Large intestine (tissue), 3 donors: ENCODE data around the gene GPHN. TPM values are rescaled to one million over a fixed set of nuclear protein-coding genes. Genes with fewer than 3 reads are reported as not detected.
"Not testable (repeated sequence)": the region's sequence is repeated elsewhere in the genome, so short reads cannot be mapped to it uniquely, and the experiment has no call there.

Experiments
- DNase-seq, 2 donors: peaks; one replicate each; pipeline versions ENCODE4 v3.0.0 to v3.0.0-alpha.2; 2013
- H3K27ac ChIP-seq: one replicate; pipeline ENCODE4 v1.5.1; 2013; ENCODE audit warnings: low read length
- H3K27me3 ChIP-seq: 2 replicates; pipeline ENCODE4 v1.6.1; 2013; ENCODE audit warnings: low read length; ENCODE audit not compliant: control insufficient read depth, insufficient read depth
- H3K36me3 ChIP-seq: 2 replicates; pipeline ENCODE4 v1.6.1; 2013; ENCODE audit warnings: low read length; ENCODE audit not compliant: control insufficient read depth, insufficient read depth
- H3K4me1 ChIP-seq: one replicate; pipeline ENCODE4 v1.6.1; 2013; ENCODE audit warnings: low read length; ENCODE audit not compliant: control insufficient read depth, insufficient read depth
- H3K4me3 ChIP-seq: one replicate; pipeline ENCODE4 v1.5.1; 2013; ENCODE audit warnings: low read length
- H3K9me3 ChIP-seq: one replicate; pipeline ENCODE4 v1.6.1; 2013; ENCODE audit warnings: mild to moderate bottlenecking, low read depth, low read length, moderate library complexity; ENCODE audit not compliant: control insufficient read depth
- WGBS: methylation state at CpG from one replicate; pipeline ENCODE4 v1.1.5; 2013; ENCODE audit warnings: low lambda C conversion rate; ENCODE audit not compliant: insufficient coverage; 5-methylcytosine and 5-hydroxymethylcytosine counted together
- polyA plus RNA-seq: library from polyadenylated mRNA; unstranded; fragments of 120-200 nt; gene quantifications from one replicate; pipeline ENCODE4 v1.2.1, GENCODE V29; 2013

The GPHN gene
- polyA plus RNA-seq, 1 donor = 26.1 TPM

- Histone ChIP-seq H3K27ac (no peak overlapping the region), H3K27me3 (no peaks in the 10 kb centered on the region), H3K9me3 (no peaks in the 10 kb centered on the region), H3K4me3 (no peak overlapping the region), H3K36me3 (no peaks in the 10 kb centered on the region), H3K4me1 (no peaks in the 10 kb centered on the region)
- DNase-seq = no peak
- 80% methylated on average over 1 of the region's 4 CpGs for WGBS
Measured at GRCh38 chr14:66501592-66501991, 6.4 kb upstream of the GPHN start.

GRCh38 chr14:66502836-66503235 lies 5.1 kb upstream of the GPHN start:
- H3K36me3 ChIP-seq, H3K27ac ChIP-seq, DNase-seq, H3K27me3 ChIP-seq, H3K9me3 ChIP-seq, H3K4me1 ChIP-seq, H3K4me3 ChIP-seq: not testable (repeated sequence)
- 92% methylated on average over 2 of the region's 5 CpGs for WGBS

- H3K27me3 ChIP-seq = no peaks in the 10 kb centered on the region
- 60% methylated on average over 1 of the region's 1 CpG for WGBS
- H3K4me3 ChIP-seq = no peak overlapping the region
- no peaks in the 10 kb centered on the region for H3K9me3 ChIP-seq
- DNase-seq = no peak
- H3K27ac ChIP-seq = no peak overlapping the region
- no peaks in the 10 kb centered on the region for H3K36me3 ChIP-seq
- no peaks in the 10 kb centered on the region for H3K4me1 ChIP-seq
Measured at GRCh38 chr14:66503532-66503931, 4.4 kb upstream of the GPHN start.

- Histone ChIP-seq H3K4me1 (no peaks in the 10 kb centered on the region), H3K27ac (peak overlapping the region; percentile 90), H3K4me3 (peak overlapping the region; percentile 87), H3K9me3 (no peaks in the 10 kb centered on the region), H3K36me3 (no peaks in the 10 kb centered on the region), H3K27me3 (no peaks in the 10 kb centered on the region)
- DNase-seq = peak in 1 of 2 donors; percentile 27
- WGBS = 19% methylated on average over 5 of the region's 23 CpGs
Measured at GRCh38 chr14:66507181-66507721, 696 bp upstream of the GPHN start.

- H3K4me1 ChIP-seq = no peaks in the 10 kb centered on the region
- H3K27me3 ChIP-seq = no peaks in the 10 kb centered on the region
- peak overlapping the region; percentile 90 for H3K27ac ChIP-seq
- DNase-seq = no peak
- H3K4me3 ChIP-seq = peak overlapping the region; percentile 87
- no CpG with 5 or more reads among the region's 19 CpGs for WGBS
- no peaks in the 10 kb centered on the region for H3K9me3 ChIP-seq
- no peaks in the 10 kb centered on the region for H3K36me3 ChIP-seq
Measured at GRCh38 chr14:66508547-66508845, 549 bp downstream of the GPHN start.

- Histone ChIP-seq H3K27me3 (no peaks in the 10 kb centered on the region), H3K36me3 (no peaks in the 10 kb centered on the region), H3K4me3 (peak overlapping the region; percentile 87), H3K27ac (peak overlapping the region; percentile 90), H3K9me3 (no peaks in the 10 kb centered on the region), H3K4me1 (no peaks in the 10 kb centered on the region)
- peak; percentile 31 to 67 for DNase-seq
- WGBS = no CpG with 5 or more reads among the region's 57 CpGs
Measured at GRCh38 chr14:66508846-66509621, 1.1 kb downstream of the GPHN start.

GRCh38 chr14:66509874-66510273 lies 1.9 kb downstream of the GPHN start:
- WGBS = 61% methylated on average over 3 of the region's 4 CpGs
- no peak for DNase-seq
- H3K27me3 ChIP-seq = no peaks in the 10 kb centered on the region
- no peaks in the 10 kb centered on the region for H3K4me1 ChIP-seq
- H3K27ac ChIP-seq = no peak overlapping the region
- H3K36me3 ChIP-seq = no peaks in the 10 kb centered on the region
- peak overlapping the region; percentile 87 for H3K4me3 ChIP-seq
- no peaks in the 10 kb centered on the region for H3K9me3 ChIP-seq

- no CpG with 5 or more reads among the region's 1 CpG for WGBS
- no peaks in the 10 kb centered on the region for H3K4me1 ChIP-seq
- H3K27ac ChIP-seq = no peak overlapping the region
- peak in 1 of 2 donors; percentile 9 for DNase-seq
- no peak overlapping the region for H3K4me3 ChIP-seq
- H3K36me3 ChIP-seq = no peaks in the 10 kb centered on the region
- H3K27me3 ChIP-seq = no peaks in the 10 kb centered on the region
- H3K9me3 ChIP-seq = no peaks in the 10 kb centered on the region
Measured at GRCh38 chr14:66511849-66512248, 3.9 kb downstream of the GPHN start.

- no CpG with 5 or more reads among the region's 2 CpGs for WGBS
- Histone ChIP-seq H3K36me3 (no peaks in the 10 kb centered on the region), H3K27ac (no peak overlapping the region), H3K9me3 (no peaks in the 10 kb centered on the region), H3K4me1 (no peaks in the 10 kb centered on the region), H3K27me3 (no peaks in the 10 kb centered on the region), H3K4me3 (no peak overlapping the region)
- DNase-seq = no peak
Measured at GRCh38 chr14:66514213-66514612, 6.3 kb downstream of the GPHN start.

- DNase-seq = no peak
- no peaks in the 10 kb centered on the region for H3K4me1 ChIP-seq
- WGBS = 100% methylated on average over 3 of the region's 9 CpGs
- no peaks in the 10 kb centered on the region for H3K36me3 ChIP-seq
- H3K9me3 ChIP-seq = no peaks in the 10 kb centered on the region
- no peak overlapping the region for H3K27ac ChIP-seq
- no peak overlapping the region for H3K4me3 ChIP-seq
- no peaks in the 10 kb centered on the region for H3K27me3 ChIP-seq
Measured at GRCh38 chr14:66530526-66530925, 22.6 kb downstream of the GPHN start.

GRCh38 chr14:66539034-66539433 lies 31.1 kb downstream of the GPHN start:
- Histone ChIP-seq H3K27me3 (no peaks in the 10 kb centered on the region), H3K27ac (no peak overlapping the region), H3K4me3 (no peak overlapping the region), H3K36me3 (no peaks in the 10 kb centered on the region), H3K9me3 (no peaks in the 10 kb centered on the region), H3K4me1 (no peaks in the 10 kb centered on the region)
- 71% methylated on average over 3 of the region's 3 CpGs for WGBS
- no peak for DNase-seq
